ENCODE data around the gene AMER3. TPM values are rescaled to one million over a fixed set of nuclear protein-coding genes. Genes with fewer than 3 reads are reported as not detected.
"Not testable (repeated sequence)": the region's sequence is repeated elsewhere in the genome, so short reads cannot be mapped to it uniquely, and the experiment has no call there.

AMER3 gene
- under 1 TPM; 0.03 to 0.07 (median 0.03) TPM for polyA plus RNA-seq (ENCODE audit: insufficient read length in 4 of 4)

- peak in 2 of 4 donors; percentile 5 to 24 for DNase-seq (ENCODE audit: low read depth in 4 of 4, low spot score in 2 of 4)
Measured at GRCh38 chr2:130755256-130756052, at the start of gene AMER3. AMER3 (plus strand) TSS chr2:130755540; CDS start chr2:130762073, 6,533 bp downstream.

- not testable (repeated sequence) for DNase-seq (ENCODE audit: low read depth in 4 of 4, low spot score in 2 of 4)
Measured at GRCh38 chr2:130714795-130715194, 40.5 kb upstream of the AMER3 start.

- DNase-seq (ENCODE audit: low read depth in 4 of 4, low spot score in 2 of 4) = no peak
Measured at GRCh38 chr2:130720036-130720435, 35.3 kb upstream of the AMER3 start.

GRCh38 chr2:130720528-130720927 lies 34.8 kb upstream of the AMER3 start:
- DNase-seq (ENCODE audit: low read depth in 4 of 4, low spot score in 2 of 4) = no peak

GRCh38 chr2:130724455-130724854 lies 30.9 kb upstream of the AMER3 start:
- no peak for DNase-seq (ENCODE audit: low read depth in 4 of 4, low spot score in 2 of 4)

GRCh38 chr2:130726614-130727180 lies 28.6 kb upstream of the AMER3 start:
- DNase-seq (ENCODE audit: low read depth in 4 of 4, low spot score in 2 of 4) = no peak

- DNase-seq (ENCODE audit: low read depth in 4 of 4, low spot score in 2 of 4) = peak; percentile 36 to 60 (median 50)
Measured at GRCh38 chr2:130727286-130727924, 27.9 kb upstream of the AMER3 start.

- DNase-seq (ENCODE audit: low read depth in 4 of 4, low spot score in 2 of 4) = no peak
Measured at GRCh38 chr2:130728007-130728454, 27.3 kb upstream of the AMER3 start.

- no peak for DNase-seq (ENCODE audit: low read depth in 4 of 4, low spot score in 2 of 4)
Measured at GRCh38 chr2:130728549-130729316, 26.6 kb upstream of the AMER3 start, which contains the start of gene GPR148. GPR148 (plus strand) TSS chr2:130729070; CDS start chr2:130729152, 82 bp downstream.

GRCh38 chr2:130729322-130730299 lies 25.7 kb upstream of the AMER3 start:
- DNase-seq (ENCODE audit: low read depth in 4 of 4, low spot score in 2 of 4) = no peak

- DNase-seq (ENCODE audit: low read depth in 4 of 4, low spot score in 2 of 4) = not testable (repeated sequence)
Measured at GRCh38 chr2:130732257-130732656, 23.1 kb upstream of the AMER3 start.

GRCh38 chr2:130735200-130735599 lies 20.1 kb upstream of the AMER3 start:
- DNase-seq (ENCODE audit: low read depth in 4 of 4, low spot score in 2 of 4) = no peak

GRCh38 chr2:130736487-130736886 lies 18.9 kb upstream of the AMER3 start:
- no peak for DNase-seq (ENCODE audit: low read depth in 4 of 4, low spot score in 2 of 4)

- DNase-seq (ENCODE audit: low read depth in 4 of 4, low spot score in 2 of 4) = no peak
Measured at GRCh38 chr2:130737592-130737991, 17.7 kb upstream of the AMER3 start.

- DNase-seq (ENCODE audit: low read depth in 4 of 4, low spot score in 2 of 4) = no peak
Measured at GRCh38 chr2:130740671-130741070, 14.7 kb upstream of the AMER3 start.

- DNase-seq (ENCODE audit: low read depth in 4 of 4, low spot score in 2 of 4) = no peak
Measured at GRCh38 chr2:130743278-130743677, 12.1 kb upstream of the AMER3 start.

- DNase-seq (ENCODE audit: low read depth in 4 of 4, low spot score in 2 of 4) = no peak
Measured at GRCh38 chr2:130744287-130745117, 10.8 kb upstream of the AMER3 start.

- DNase-seq (ENCODE audit: low read depth in 4 of 4, low spot score in 2 of 4) = no peak
Measured at GRCh38 chr2:130749078-130749477, 6.3 kb upstream of the AMER3 start.

GRCh38 chr2:130749641-130750040 lies 5.7 kb upstream of the AMER3 start:
- DNase-seq (ENCODE audit: low read depth in 4 of 4, low spot score in 2 of 4) = no peak

Data from left renal cortex interstitium (tissue), 4 donors.